HepG2 (cell line): ENCODE results near the gene PPM1F.
A peak's percentile ranks its signal among the peaks of the same experiment; 100 is the strongest.

Experiments used
- ATF6 ChIP-seq: sonication (generic); formaldehyde crosslinking; conservative IDR thresholded peaks from 2 replicates; pipeline ENCODE4 v1.4.0; 2020; ENCODE audit warnings: missing genetic modification reagents
- CTCF ChIP-seq: sonication (generic); formaldehyde crosslinking; IDR thresholded peaks from 2 replicates; pipeline ENCODE4 v1.5.0; 2020; ENCODE audit warnings: mild to moderate bottlenecking, missing genetic modification reagents, moderate library complexity
- KDM3A ChIP-seq: IDR thresholded peaks from 2 replicates; pipeline ENCODE4 v1.6.1; 2018; ENCODE audit warnings: low read depth, missing compliant biosample characterization
- MYNN ChIP-seq: sonication (generic); formaldehyde crosslinking; IDR thresholded peaks from 2 replicates; pipeline ENCODE4 v1.4.0; 2020; ENCODE audit warnings: mild to moderate bottlenecking, low read depth, missing genetic modification reagents
- MYPOP ChIP-seq: sonication (generic); formaldehyde crosslinking; IDR thresholded peaks from 2 replicates; pipeline ENCODE4 v1.8.1; 2023; ENCODE audit warnings: mild to moderate bottlenecking, moderate library complexity, missing genetic modification reagents
- NFE2L2 ChIP-seq: fragments of 150-350 bp; IDR thresholded peaks from 2 replicates; pipeline ENCODE4 v1.6.1; 2014; ENCODE audit warnings: low read length
- NFYC ChIP-seq: IDR thresholded peaks from 2 replicates; pipeline ENCODE4 v1.6.1; 2016; ENCODE audit warnings: missing genetic modification reagents, missing compliant biosample characterization
- SIX1 ChIP-seq: sonication (generic); formaldehyde crosslinking; IDR thresholded peaks from 2 replicates; pipeline ENCODE4 v1.4.0; 2020; ENCODE audit warnings: missing genetic modification reagents, borderline replicate concordance
- YY1 ChIP-seq: IDR thresholded peaks from 2 replicates; pipeline ENCODE4 v1.6.1; 2011; ENCODE audit warnings: low read length, low read depth, moderate library complexity, mild to moderate bottlenecking; ENCODE audit not compliant: insufficient read depth, insufficient replicate concordance
- ZMYM2 ChIP-seq: sonication (generic); formaldehyde crosslinking; IDR thresholded peaks from 2 replicates; pipeline ENCODE4 v1.8.0; 2022; ENCODE audit warnings: mild to moderate bottlenecking, missing genetic modification reagents
- ZNF841 ChIP-seq: sonication (generic); formaldehyde crosslinking; IDR thresholded peaks from 2 replicates; pipeline ENCODE4 v1.8.1; 2023; ENCODE audit warnings: missing genetic modification reagents, borderline replicate concordance

- TF ChIP-seq MYPOP (CRISPR knock-in tag) (peak; percentile 81), SIX1 (no peak), NFYC (CRISPR knock-in tag) (0 out of 2 replicates have a peak, but pooled peaks have one; percentile 31), YY1 (peak; percentile 92), NFE2L2 (no peak), ATF6 (no peak), ZNF841 (CRISPR knock-in tag) (no peak), ZMYM2 (peak; percentile 53; the same call in 1 of the 2 replicates), KDM3A (peak; percentile 88; the same call in 1 of the 2 replicates), CTCF (CRISPR knock-in tag) (peak; percentile 99), MYNN (CRISPR knock-in tag) (no peak)
Measured at GRCh38 chr22:21938071-21938822, 14.4 kb downstream of the PPM1F start.
